Muscle layer of colon (tissue), 2 donors: ENCODE results near the gene CELSR2.

Experiments
- H3K27ac ChIP-seq: one replicate; pipeline ENCODE4 v1.7.0; 2013; ENCODE audit warnings: low read depth, mild to moderate bottlenecking, low read length, moderate library complexity
- H3K27me3 ChIP-seq, 2 donors: one replicate each; pipeline ENCODE4 v1.7.0; 2013; ENCODE audit warnings: low read length in 2 of 2, mild to moderate bottlenecking in 2 of 2; ENCODE audit not compliant: insufficient read depth in 2 of 2, control insufficient read depth in 1 of 2
- H3K36me3 ChIP-seq: one replicate; pipeline ENCODE4 v1.7.0; 2013; ENCODE audit warnings: mild to moderate bottlenecking, low read length; ENCODE audit not compliant: insufficient read depth
- H3K4me1 ChIP-seq: one replicate; pipeline ENCODE4 v1.7.0; 2013; ENCODE audit warnings: mild to moderate bottlenecking, low read length; ENCODE audit not compliant: insufficient read depth
- H3K4me3 ChIP-seq, 2 donors: one replicate each; pipeline ENCODE4 v1.7.0; 2013; ENCODE audit warnings: low read length in 2 of 2, low read depth in 1 of 2, mild to moderate bottlenecking in 1 of 2, moderate library complexity in 1 of 2
- H3K9ac ChIP-seq: one replicate; pipeline ENCODE4 v1.7.0; 2013; ENCODE audit warnings: low read length
- H3K9me3 ChIP-seq: one replicate; pipeline ENCODE4 v1.7.0; 2013; ENCODE audit warnings: mild to moderate bottlenecking, low read length
- donor health status: abdominal sarcoma.
- donor health status: Adenocarcinoma of cecum.

The CELSR2 gene

GRCh38 chr1:109306832-109307273 is 57.5 kb downstream of the CELSR2 start, which contains the start of gene MYBPHL:
TSS of gene MYBPHL (minus strand) at chr1:109307011. CDS start at chr1:109306991, 20 bp downstream.
- Histone ChIP-seq H3K36me3 (no peaks in the 10 kb centered on the region), H3K9ac (no peak within 1 kb of the TSS), H3K27ac (no peak within 1 kb of the TSS), H3K4me1 (no peaks in the 10 kb centered on the region), H3K27me3 (no peaks in the 10 kb centered on the region), H3K4me3 (no peak within 1 kb of the TSS), H3K9me3 (no peaks in the 10 kb centered on the region)

- Histone ChIP-seq H3K27ac (no peak overlapping the region), H3K4me1 (no peaks in the 10 kb centered on the region), H3K9ac (no peak overlapping the region)
Observed at GRCh38 chr1:109307274-109308021, 58.1 kb downstream of the CELSR2 start.

GRCh38 chr1:109309347-109309746 is 60.0 kb downstream of the CELSR2 start:
- no peak overlapping the region for H3K9ac ChIP-seq
- H3K4me1 ChIP-seq: no peaks in the 10 kb centered on the region
- H3K27me3 ChIP-seq: no peaks in the 10 kb centered on the region
- no peak overlapping the region for H3K4me3 ChIP-seq
- H3K36me3 ChIP-seq: peaks cover 12% of the 10 kb centered on the region
- H3K9me3 ChIP-seq: no peaks in the 10 kb centered on the region
- no peak overlapping the region for H3K27ac ChIP-seq

More at GRCh38 chr1:109307274-109308021, 58.1 kb downstream of the CELSR2 start:
- Histone ChIP-seq H3K9me3 (no peaks in the 10 kb centered on the region), H3K27me3 (no peaks in the 10 kb centered on the region), H3K36me3 (no peaks in the 10 kb centered on the region), H3K4me3 (no peak overlapping the region)

- Histone ChIP-seq H3K27me3 (no peaks in the 10 kb centered on the region), H3K27ac (no peak overlapping the region), H3K9me3 (no peaks in the 10 kb centered on the region), H3K4me3 (no peak overlapping the region), H3K36me3 (peaks cover 24% of the 10 kb centered on the region), H3K9ac (no peak overlapping the region), H3K4me1 (no peaks in the 10 kb centered on the region)
Observed at GRCh38 chr1:109312246-109312645, 62.9 kb downstream of the CELSR2 start.

- H3K27ac ChIP-seq: no peak overlapping the region
- H3K9ac ChIP-seq: no peak overlapping the region
- peaks cover 32% of the 10 kb centered on the region for H3K36me3 ChIP-seq
- no peaks in the 10 kb centered on the region for H3K27me3 ChIP-seq
- H3K4me3 ChIP-seq: no peak overlapping the region
- H3K4me1 ChIP-seq: no peaks in the 10 kb centered on the region
- H3K9me3 ChIP-seq: no peaks in the 10 kb centered on the region
Observed at GRCh38 chr1:109312978-109313775, 63.8 kb downstream of the CELSR2 start.

- peaks cover 41% of the 10 kb centered on the region for H3K36me3 ChIP-seq
- no peak overlapping the region for H3K4me3 ChIP-seq
- H3K4me1 ChIP-seq: no peaks in the 10 kb centered on the region
- no peak overlapping the region for H3K9ac ChIP-seq
- no peaks in the 10 kb centered on the region for H3K9me3 ChIP-seq
- no peak overlapping the region for H3K27ac ChIP-seq
- H3K27me3 ChIP-seq: no peaks in the 10 kb centered on the region
Observed at GRCh38 chr1:109314795-109315194, 65.5 kb downstream of the CELSR2 start.

GRCh38 chr1:109315288-109315687 is 65.9 kb downstream of the CELSR2 start:
- H3K4me1 ChIP-seq: no peaks in the 10 kb centered on the region
- H3K9me3 ChIP-seq: no peaks in the 10 kb centered on the region
- H3K27ac ChIP-seq: no peak overlapping the region
- no peaks in the 10 kb centered on the region for H3K27me3 ChIP-seq
- H3K36me3 ChIP-seq: peaks cover 45% of the 10 kb centered on the region
- no peak overlapping the region for H3K4me3 ChIP-seq
- H3K9ac ChIP-seq: no peak overlapping the region

- no peak overlapping the region for H3K4me3 ChIP-seq
- no peaks in the 10 kb centered on the region for H3K4me1 ChIP-seq
- no peaks in the 10 kb centered on the region for H3K9me3 ChIP-seq
- peaks cover 57% of the 10 kb centered on the region for H3K36me3 ChIP-seq
- H3K27ac ChIP-seq: no peak overlapping the region
- H3K27me3 ChIP-seq: no peaks in the 10 kb centered on the region
- no peak overlapping the region for H3K9ac ChIP-seq
Observed at GRCh38 chr1:109316506-109316905, 67.2 kb downstream of the CELSR2 start.

- Histone ChIP-seq H3K9ac (no peak overlapping the region), H3K9me3 (no peaks in the 10 kb centered on the region), H3K27ac (no peak overlapping the region), H3K4me1 (no peaks in the 10 kb centered on the region), H3K36me3 (peaks cover 65% of the 10 kb centered on the region), H3K27me3 (no peaks in the 10 kb centered on the region), H3K4me3 (no peak overlapping the region)
Observed at GRCh38 chr1:109319114-109319513, 69.8 kb downstream of the CELSR2 start.

- peaks cover 62% of the 10 kb centered on the region for H3K36me3 ChIP-seq
- H3K9me3 ChIP-seq: no peaks in the 10 kb centered on the region
- no peak overlapping the region for H3K4me3 ChIP-seq
- H3K9ac ChIP-seq: no peak overlapping the region
- no peak overlapping the region for H3K27ac ChIP-seq
- no peaks in the 10 kb centered on the region for H3K4me1 ChIP-seq
- H3K27me3 ChIP-seq: no peaks in the 10 kb centered on the region
Observed at GRCh38 chr1:109322974-109323373, 73.6 kb downstream of the CELSR2 start.
